ENCODE measurements around the gene NBR1. TPM values are rescaled to one million over a fixed set of nuclear protein-coding genes. Genes with fewer than 3 reads are reported as not detected.
"Not testable (repeated sequence)": the region's sequence is repeated elsewhere in the genome, so short reads cannot be mapped to it uniquely, and the experiment has no call there.

Gene NBR1
- total and polyA plus RNA-seq, 9 donors, result 46.8 to 64.5 (median 54.0) TPM

GRCh38 chr17:43176119-43176570, 5.1 kb downstream of the NBR1 start:
- H3K4me3 ChIP-seq (ENCODE audit: low read length), result no peak overlapping the region
- H3K4me1 ChIP-seq (ENCODE audit: control insufficient read depth, insufficient read depth, low read length), result peaks cover 8% of the 10 kb centered on the region
- WGBS (ENCODE audit: insufficient coverage), result no CpG with 5 or more reads among the region's 2 CpGs
- no peak for DNase-seq
- H3K36me3 ChIP-seq (ENCODE audit: control insufficient read depth, insufficient read depth, low read length), result peaks cover 29% of the 10 kb centered on the region
- no peaks in the 10 kb centered on the region for H3K27me3 ChIP-seq (ENCODE audit: control insufficient read depth, insufficient read depth, low read length)
- H3K9me3 ChIP-seq (replicated peaks; ENCODE audit: control insufficient read depth, low read depth, low read length), result no peaks in the 10 kb centered on the region
- no peak overlapping the region for H3K27ac ChIP-seq (ENCODE audit: low read length)

GRCh38 chr17:43183921-43184320, 12.9 kb downstream of the NBR1 start:
- H3K4me3 ChIP-seq (ENCODE audit: low read length), result no peak overlapping the region
- no peaks in the 10 kb centered on the region for H3K27me3 ChIP-seq (ENCODE audit: control insufficient read depth, insufficient read depth, low read length)
- H3K36me3 ChIP-seq (ENCODE audit: control insufficient read depth, insufficient read depth, low read length), result peaks cover 41% of the 10 kb centered on the region
- WGBS (ENCODE audit: insufficient coverage), result 67% methylated on average over 1 of the region's 3 CpGs
- no peaks in the 10 kb centered on the region for H3K9me3 ChIP-seq (replicated peaks; ENCODE audit: control insufficient read depth, low read depth, low read length)
- DNase-seq, result no peak
- H3K4me1 ChIP-seq (ENCODE audit: control insufficient read depth, insufficient read depth, low read length), result no peaks in the 10 kb centered on the region
- H3K27ac ChIP-seq (ENCODE audit: low read length), result no peak overlapping the region

GRCh38 chr17:43186656-43187055, 15.6 kb downstream of the NBR1 start:
- H3K9me3 ChIP-seq (replicated peaks; ENCODE audit: control insufficient read depth, low read depth, low read length); H3K27ac ChIP-seq (ENCODE audit: low read length); H3K4me1 ChIP-seq (ENCODE audit: control insufficient read depth, insufficient read depth, low read length); H3K27me3 ChIP-seq (ENCODE audit: control insufficient read depth, insufficient read depth, low read length); H3K4me3 ChIP-seq (ENCODE audit: low read length); DNase-seq: not testable (repeated sequence)
- WGBS (ENCODE audit: insufficient coverage), result 100% methylated on average over 2 of the region's 5 CpGs
- H3K36me3 ChIP-seq (ENCODE audit: control insufficient read depth, insufficient read depth, low read length), result peaks cover 56% of the 10 kb centered on the region

GRCh38 chr17:43193251-43193650, 22.2 kb downstream of the NBR1 start:
- no peak overlapping the region for H3K27ac ChIP-seq (ENCODE audit: low read length)
- H3K9me3 ChIP-seq (replicated peaks; ENCODE audit: control insufficient read depth, low read depth, low read length), result no peaks in the 10 kb centered on the region
- DNase-seq, result no peak
- no peaks in the 10 kb centered on the region for H3K4me1 ChIP-seq (ENCODE audit: control insufficient read depth, insufficient read depth, low read length)
- no peak overlapping the region for H3K4me3 ChIP-seq (ENCODE audit: low read length)
- peaks cover 71% of the 10 kb centered on the region for H3K36me3 ChIP-seq (ENCODE audit: control insufficient read depth, insufficient read depth, low read length)
- WGBS (ENCODE audit: insufficient coverage), result 96% methylated on average over 5 of the region's 5 CpGs
- H3K27me3 ChIP-seq (ENCODE audit: control insufficient read depth, insufficient read depth, low read length), result no peaks in the 10 kb centered on the region

- Histone ChIP-seq H3K27ac (ENCODE audit: low read length) (no peak overlapping the region), H3K36me3 (ENCODE audit: control insufficient read depth, insufficient read depth, low read length) (peaks cover 62% of the 10 kb centered on the region), H3K9me3 (replicated peaks; ENCODE audit: control insufficient read depth, low read depth, low read length) (no peaks in the 10 kb centered on the region), H3K4me3 (ENCODE audit: low read length) (no peak overlapping the region), H3K27me3 (ENCODE audit: control insufficient read depth, insufficient read depth, low read length) (no peaks in the 10 kb centered on the region), H3K4me1 (ENCODE audit: control insufficient read depth, insufficient read depth, low read length) (no peaks in the 10 kb centered on the region)
- WGBS (ENCODE audit: insufficient coverage), result 90% methylated on average over 2 of the region's 2 CpGs
- no peak for DNase-seq
These were observed 28.6 kb downstream of the NBR1 start for GRCh38 chr17:43199633-43200032.

- DNase-seq, result no peak
- 82% methylated on average over 2 of the region's 4 CpGs for WGBS (ENCODE audit: insufficient coverage)
- no peak overlapping the region for H3K27ac ChIP-seq (ENCODE audit: low read length)
- H3K4me1 ChIP-seq (ENCODE audit: control insufficient read depth, insufficient read depth, low read length), result no peaks in the 10 kb centered on the region
- no peaks in the 10 kb centered on the region for H3K27me3 ChIP-seq (ENCODE audit: control insufficient read depth, insufficient read depth, low read length)
- H3K36me3 ChIP-seq (ENCODE audit: control insufficient read depth, insufficient read depth, low read length), result peaks cover 60% of the 10 kb centered on the region
- no peaks in the 10 kb centered on the region for H3K9me3 ChIP-seq (replicated peaks; ENCODE audit: control insufficient read depth, low read depth, low read length)
- no peak overlapping the region for H3K4me3 ChIP-seq (ENCODE audit: low read length)
These were observed 29.1 kb downstream of the NBR1 start for GRCh38 chr17:43200127-43200526.

- peaks cover 60% of the 10 kb centered on the region for H3K36me3 ChIP-seq (ENCODE audit: control insufficient read depth, insufficient read depth, low read length)
- WGBS (ENCODE audit: insufficient coverage), result 100% methylated on average over 1 of the region's 3 CpGs
- H3K27ac ChIP-seq (ENCODE audit: low read length); H3K4me3 ChIP-seq (ENCODE audit: low read length); H3K4me1 ChIP-seq (ENCODE audit: control insufficient read depth, insufficient read depth, low read length); DNase-seq; H3K27me3 ChIP-seq (ENCODE audit: control insufficient read depth, insufficient read depth, low read length); H3K9me3 ChIP-seq (replicated peaks; ENCODE audit: control insufficient read depth, low read depth, low read length): not testable (repeated sequence)
These were observed 32.0 kb downstream of the NBR1 start for GRCh38 chr17:43203013-43203412.

- DNase-seq, result no peak
- WGBS (ENCODE audit: insufficient coverage), result no CpG with 5 or more reads among the region's 3 CpGs
- peaks cover 28% of the 10 kb centered on the region for H3K36me3 ChIP-seq (ENCODE audit: control insufficient read depth, insufficient read depth, low read length)
- H3K4me3 ChIP-seq (ENCODE audit: low read length), result no peak overlapping the region
- no peaks in the 10 kb centered on the region for H3K9me3 ChIP-seq (replicated peaks; ENCODE audit: control insufficient read depth, low read depth, low read length)
- H3K27ac ChIP-seq (ENCODE audit: low read length), result peak overlapping the region; percentile 92
- H3K27me3 ChIP-seq (ENCODE audit: control insufficient read depth, insufficient read depth, low read length), result no peaks in the 10 kb centered on the region
- H3K4me1 ChIP-seq (ENCODE audit: control insufficient read depth, insufficient read depth, low read length), result peaks cover 17% of the 10 kb centered on the region
These were observed 39.6 kb downstream of the NBR1 start for GRCh38 chr17:43210576-43210975.

GRCh38 chr17:43211123-43211479, 40.1 kb downstream of the NBR1 start:
- peak overlapping the region; percentile 77 for H3K4me3 ChIP-seq (ENCODE audit: low read length)
- peaks cover 33% of the 10 kb centered on the region for H3K36me3 ChIP-seq (ENCODE audit: control insufficient read depth, insufficient read depth, low read length)
- H3K27me3 ChIP-seq (ENCODE audit: control insufficient read depth, insufficient read depth, low read length), result no peaks in the 10 kb centered on the region
- H3K4me1 ChIP-seq (ENCODE audit: control insufficient read depth, insufficient read depth, low read length), result peaks cover 17% of the 10 kb centered on the region
- no peaks in the 10 kb centered on the region for H3K9me3 ChIP-seq (replicated peaks; ENCODE audit: control insufficient read depth, low read depth, low read length)
- DNase-seq, result no peak
- 20% methylated on average over 1 of the region's 2 CpGs for WGBS (ENCODE audit: insufficient coverage)
- H3K27ac ChIP-seq (ENCODE audit: low read length), result peak overlapping the region; percentile 92

- Histone ChIP-seq H3K36me3 (ENCODE audit: control insufficient read depth, insufficient read depth, low read length) (peaks cover 39% of the 10 kb centered on the region), H3K4me3 (ENCODE audit: low read length) (peak within 1 kb of the TSS; percentile 77), H3K9me3 (replicated peaks; ENCODE audit: control insufficient read depth, low read depth, low read length) (no peaks in the 10 kb centered on the region), H3K27me3 (ENCODE audit: control insufficient read depth, insufficient read depth, low read length) (no peaks in the 10 kb centered on the region), H3K4me1 (ENCODE audit: control insufficient read depth, insufficient read depth, low read length) (peaks cover 20% of the 10 kb centered on the region), H3K27ac (ENCODE audit: low read length) (peak within 1 kb of the TSS; percentile 92)
- peak; percentile 94 for DNase-seq
- WGBS (ENCODE audit: insufficient coverage), result 0% methylated on average over 22 of the region's 54 CpGs
These were observed 40.7 kb downstream of the NBR1 start, which contains the start of gene TMEM106A for GRCh38 chr17:43211480-43212402. Gene TMEM106A, plus strand, starts transcription at chr17:43211875. Its CDS starts 1,167 bp downstream, at chr17:43213042.
